ENCODE measurements around the gene STK38.

The STK38 gene

DNA sequence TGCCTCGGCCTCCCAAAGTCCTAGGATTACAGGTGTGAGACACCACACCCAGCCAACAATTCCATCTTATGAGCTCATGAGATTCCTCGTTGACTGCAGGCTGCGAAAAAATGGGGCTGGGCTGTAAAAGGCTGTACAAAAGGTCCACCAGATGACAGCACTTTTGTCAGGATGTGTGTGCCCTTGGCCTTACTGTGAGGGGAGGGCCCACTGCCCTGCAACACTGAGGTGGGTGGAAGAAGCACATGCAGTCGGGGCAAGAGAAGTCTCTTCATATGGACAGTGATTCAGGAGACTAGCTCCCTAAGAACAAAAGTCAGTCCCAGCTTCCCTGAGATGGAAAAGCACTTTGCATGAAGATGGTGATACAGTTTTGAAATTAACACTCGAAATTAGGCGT, 54.0 kb downstream of the STK38 start:
- Histone ChIP-seq H3K4me1 (ENCODE audit: control extremely low read depth in 1 of 4, control insufficient read depth in 4 of 4, insufficient read depth in 4 of 4, low read length in 3 of 4) (peaks cover 0 to 16% (median 2%) of the 10 kb centered on the region in 4 experiments), H3K9me3 (ENCODE audit: control extremely low read depth in 1 of 5, control insufficient read depth in 4 of 5, insufficient read depth in 2 of 5, low read depth in 1 of 5, low read length in 4 of 5) (no peaks in the 10 kb centered on the region), H3K36me3 (ENCODE audit: control insufficient read depth in 4 of 4, insufficient read depth in 4 of 4, low read length in 3 of 4) (peaks cover 17 to 73% (median 49%) of the 10 kb centered on the region in 4 experiments), H3K27ac (ENCODE audit: insufficient read depth in 1 of 2, low read depth in 1 of 2, low read length in 2 of 2, poor library complexity in 1 of 2, severe bottlenecking in 2 of 2) (no peak overlapping the region), H3K4me3 (ENCODE audit: control insufficient read depth in 1 of 7, extremely low read depth in 1 of 7, insufficient read depth in 4 of 7, low read depth in 2 of 7, low read length in 6 of 7) (no peak overlapping the region), H3K27me3 (replicated peaks in 2 of 5; ENCODE audit: control insufficient read depth in 4 of 5, insufficient read depth in 5 of 5, low read length in 4 of 5) (no peaks in the 10 kb centered on the region)
- ChIA-PET CTCF (interaction anchor here (0.9 kb wide), 1 partner anchor 30 kb away, joined by 6 read pairs; no protein-coding TSS in a partner anchor), POLR2A (no interaction called here)
- no peak for DNase-seq
- 100% methylated on average over 2 of the region's 6 CpGs for WGBS (ENCODE audit: insufficient coverage)

DNA sequence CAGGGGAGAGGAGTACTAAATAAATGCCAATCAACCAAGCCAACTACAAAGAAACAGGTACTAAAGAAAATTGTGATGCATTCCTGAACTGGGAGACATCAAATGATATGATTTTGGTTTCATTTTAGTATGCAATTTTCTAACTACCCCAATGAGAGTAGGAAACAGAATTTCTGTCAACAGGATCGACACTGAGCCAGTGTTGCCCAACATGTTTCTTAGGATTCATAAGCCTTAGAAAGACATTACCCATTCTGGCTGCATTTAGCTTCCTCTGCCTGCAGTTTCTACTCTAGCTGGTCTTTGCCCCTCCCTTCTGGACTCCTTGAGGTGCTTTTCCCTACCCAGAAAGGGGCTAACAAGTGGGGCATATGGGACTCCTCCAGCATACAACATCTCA, 54.7 kb downstream of the STK38 start:
- Histone ChIP-seq H3K36me3 (ENCODE audit: control insufficient read depth in 4 of 4, insufficient read depth in 4 of 4, low read length in 3 of 4) (peaks cover 20 to 73% (median 48%) of the 10 kb centered on the region in 4 experiments), H3K27me3 (replicated peaks in 2 of 5; ENCODE audit: control insufficient read depth in 4 of 5, insufficient read depth in 5 of 5, low read length in 4 of 5) (no peaks in the 10 kb centered on the region), H3K9me3 (ENCODE audit: control extremely low read depth in 1 of 5, control insufficient read depth in 4 of 5, insufficient read depth in 2 of 5, low read depth in 1 of 5, low read length in 4 of 5) (no peaks in the 10 kb centered on the region), H3K27ac (ENCODE audit: insufficient read depth in 1 of 2, low read depth in 1 of 2, low read length in 2 of 2, poor library complexity in 1 of 2, severe bottlenecking in 2 of 2) (no peak overlapping the region), H3K4me1 (ENCODE audit: control extremely low read depth in 1 of 4, control insufficient read depth in 4 of 4, insufficient read depth in 4 of 4, low read length in 3 of 4) (peaks cover 0 to 16% (median 2%) of the 10 kb centered on the region in 4 experiments), H3K4me3 (ENCODE audit: control insufficient read depth in 1 of 7, extremely low read depth in 1 of 7, insufficient read depth in 4 of 7, low read depth in 2 of 7, low read length in 6 of 7) (no peak overlapping the region)
- DNase-seq: no peak
- CTCF ChIA-PET: interaction anchor here (0.9 kb wide), 1 partner anchor 30 kb away, joined by 6 read pairs; no protein-coding TSS in a partner anchor
- POLR2A ChIA-PET: no interaction called here
- WGBS (ENCODE audit: insufficient coverage): no CpG with 5 or more reads among the region's 1 CpG

DNA sequence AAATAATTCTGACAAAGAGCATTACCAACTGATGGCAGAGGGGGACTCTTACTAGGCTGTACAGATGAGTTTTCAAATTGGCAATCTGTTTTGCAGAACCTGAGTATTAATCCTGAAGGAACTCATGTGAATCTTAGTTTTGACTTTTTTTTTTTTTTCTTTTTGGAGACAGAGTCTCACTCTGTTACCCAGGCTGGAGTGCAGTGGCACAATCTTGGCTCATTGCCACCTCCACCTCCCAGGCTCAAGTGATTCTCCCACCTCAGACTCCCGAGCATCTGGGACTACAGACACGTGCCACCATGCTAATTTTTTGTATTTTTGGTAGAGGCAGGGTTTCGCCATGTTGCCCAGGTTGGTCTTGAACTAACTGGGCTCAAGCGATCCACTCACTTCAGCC, 55.2 kb downstream of the STK38 start:
- ChIA-PET CTCF (no interaction called here), POLR2A (no interaction called here)
- no peaks in the 10 kb centered on the region for H3K27me3 ChIP-seq (replicated peaks in 2 of 5; ENCODE audit: control insufficient read depth in 4 of 5, insufficient read depth in 5 of 5, low read length in 4 of 5)

DNA sequence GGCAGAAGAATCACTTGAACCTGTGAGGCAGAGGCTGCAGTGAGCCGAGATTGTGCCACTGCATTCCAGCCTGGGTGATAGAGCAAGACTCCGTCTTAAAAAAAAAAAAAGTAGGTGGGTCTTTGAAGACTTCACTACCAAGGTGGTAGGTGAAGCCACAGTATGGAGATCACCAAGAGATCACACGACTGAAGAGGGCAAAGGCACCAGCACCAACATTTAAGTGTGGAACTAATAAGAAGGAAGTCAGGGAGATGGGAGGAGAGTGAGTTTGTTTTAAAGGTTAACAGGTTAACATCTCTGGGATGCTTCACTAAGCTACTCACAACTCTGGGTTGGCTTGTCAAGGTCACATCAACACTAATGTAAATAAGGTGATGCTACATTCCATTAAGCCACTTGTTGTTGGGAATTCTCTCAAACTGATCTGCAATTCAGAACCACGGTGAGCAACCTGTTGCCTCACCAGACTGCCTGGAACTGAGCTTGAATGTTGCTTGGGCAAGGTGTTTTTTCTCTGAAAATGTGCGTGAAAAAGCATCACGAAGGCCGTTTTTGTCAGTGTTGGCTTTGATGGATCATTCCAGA, 55.8 kb downstream of the STK38 start:
- POLR2A ChIA-PET: no interaction called here
- Histone ChIP-seq H3K4me1 (ENCODE audit: control extremely low read depth in 1 of 4, control insufficient read depth in 4 of 4, insufficient read depth in 4 of 4, low read length in 3 of 4) (peaks cover 0 to 16% (median 2%) of the 10 kb centered on the region in 4 experiments), H3K36me3 (ENCODE audit: control insufficient read depth in 4 of 4, insufficient read depth in 4 of 4, low read length in 3 of 4) (peaks cover 18 to 73% (median 48%) of the 10 kb centered on the region in 4 experiments), H3K9me3 (ENCODE audit: control extremely low read depth in 1 of 5, control insufficient read depth in 4 of 5, insufficient read depth in 2 of 5, low read depth in 1 of 5, low read length in 4 of 5) (no peaks in the 10 kb centered on the region), H3K4me3 (ENCODE audit: control insufficient read depth in 1 of 7, extremely low read depth in 1 of 7, insufficient read depth in 4 of 7, low read depth in 2 of 7, low read length in 6 of 7) (no peak overlapping the region), H3K27ac (ENCODE audit: insufficient read depth in 1 of 2, low read depth in 1 of 2, low read length in 2 of 2, poor library complexity in 1 of 2, severe bottlenecking in 2 of 2) (no peak overlapping the region), H3K27me3 (replicated peaks in 2 of 5; ENCODE audit: control insufficient read depth in 4 of 5, insufficient read depth in 5 of 5, low read length in 4 of 5) (no peaks in the 10 kb centered on the region)
- DNase-seq: no peak
- WGBS (ENCODE audit: insufficient coverage): 96% methylated on average over 5 of the region's 7 CpGs
- CTCF ChIA-PET: no interaction called here

More for the DNA sequence above, 55.2 kb downstream of the STK38 start:
- H3K36me3 ChIP-seq (ENCODE audit: control insufficient read depth in 4 of 4, insufficient read depth in 4 of 4, low read length in 3 of 4): peaks cover 18 to 73% (median 47%) of the 10 kb centered on the region in 4 experiments
- no peak overlapping the region for H3K27ac ChIP-seq (ENCODE audit: insufficient read depth in 1 of 2, low read depth in 1 of 2, low read length in 2 of 2, poor library complexity in 1 of 2, severe bottlenecking in 2 of 2)
- no peak for DNase-seq
- 100% methylated on average over 4 of the region's 4 CpGs for WGBS (ENCODE audit: insufficient coverage)
- no peak overlapping the region for H3K4me3 ChIP-seq (ENCODE audit: control insufficient read depth in 1 of 7, extremely low read depth in 1 of 7, insufficient read depth in 4 of 7, low read depth in 2 of 7, low read length in 6 of 7)
- H3K9me3 ChIP-seq (ENCODE audit: control extremely low read depth in 1 of 5, control insufficient read depth in 4 of 5, insufficient read depth in 2 of 5, low read depth in 1 of 5, low read length in 4 of 5): no peaks in the 10 kb centered on the region
- peaks cover 0 to 16% (median 2%) of the 10 kb centered on the region in 4 experiments for H3K4me1 ChIP-seq (ENCODE audit: control extremely low read depth in 1 of 4, control insufficient read depth in 4 of 4, insufficient read depth in 4 of 4, low read length in 3 of 4)

DNA sequence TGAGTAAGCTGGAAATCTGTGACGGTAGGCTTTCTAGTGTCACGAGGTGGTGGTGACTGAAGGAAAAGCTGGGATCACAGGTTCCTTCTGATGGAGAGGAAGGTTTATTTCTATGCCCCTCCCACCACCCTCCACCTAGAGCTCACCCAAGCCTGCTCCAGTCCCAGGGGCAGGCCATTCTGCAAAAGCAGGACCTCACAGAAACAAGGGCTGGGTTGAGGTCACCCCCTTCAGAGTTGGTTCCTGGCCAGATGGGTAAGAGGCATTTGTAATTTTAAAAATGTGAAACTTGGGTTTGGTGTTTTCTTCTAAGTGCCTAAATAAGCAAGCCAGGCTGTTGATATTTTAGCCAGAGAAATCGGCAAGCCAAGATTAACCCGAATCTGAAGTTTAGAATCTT, 57.9 kb downstream of the STK38 start:
- Histone ChIP-seq H3K27ac (ENCODE audit: insufficient read depth in 1 of 2, low read depth in 1 of 2, low read length in 2 of 2, poor library complexity in 1 of 2, severe bottlenecking in 2 of 2) (no peak overlapping the region), H3K27me3 (replicated peaks in 2 of 5; ENCODE audit: control insufficient read depth in 4 of 5, insufficient read depth in 5 of 5, low read length in 4 of 5) (no peaks in the 10 kb centered on the region), H3K4me1 (ENCODE audit: control extremely low read depth in 1 of 4, control insufficient read depth in 4 of 4, insufficient read depth in 4 of 4, low read length in 3 of 4) (peaks cover 0 to 13% (median 2%) of the 10 kb centered on the region in 4 experiments), H3K4me3 (ENCODE audit: control insufficient read depth in 1 of 7, extremely low read depth in 1 of 7, insufficient read depth in 4 of 7, low read depth in 2 of 7, low read length in 6 of 7) (no peak overlapping the region), H3K36me3 (ENCODE audit: control insufficient read depth in 4 of 4, insufficient read depth in 4 of 4, low read length in 3 of 4) (peaks cover 16 to 70% (median 45%) of the 10 kb centered on the region in 4 experiments), H3K9me3 (ENCODE audit: control extremely low read depth in 1 of 5, control insufficient read depth in 4 of 5, insufficient read depth in 2 of 5, low read depth in 1 of 5, low read length in 4 of 5) (no peaks in the 10 kb centered on the region)
- 95% methylated on average over 2 of the region's 4 CpGs for WGBS (ENCODE audit: insufficient coverage)
- ChIA-PET CTCF (interaction anchor here (1.4 kb wide), 1 partner anchor 30 kb away, joined by 4 read pairs; no protein-coding TSS in a partner anchor), POLR2A (interaction anchor here (1.2 kb wide), 1 partner anchor 8 kb away, joined by 5 read pairs; no protein-coding TSS in a partner anchor)
- no peak for DNase-seq

DNA sequence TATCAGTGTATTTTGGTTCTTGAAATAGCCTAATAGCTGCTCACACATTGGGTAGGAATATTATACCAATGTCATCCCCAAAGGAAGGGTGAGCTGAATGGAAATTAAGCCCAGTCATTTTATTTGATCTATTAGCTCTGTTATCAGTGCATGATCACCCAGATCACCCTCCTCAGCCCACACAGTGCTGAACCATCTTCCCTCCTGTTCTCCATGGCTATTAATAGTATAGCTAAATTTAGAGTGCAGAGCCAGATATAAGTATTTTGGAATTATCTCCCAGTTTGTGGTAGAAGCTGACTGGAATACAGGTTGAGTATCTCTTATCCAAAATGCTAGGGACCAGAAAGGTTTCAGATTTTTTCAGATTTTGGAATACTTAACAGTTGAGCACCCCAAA, 59.1 kb downstream of the STK38 start:
- no peak overlapping the region for H3K27ac ChIP-seq (ENCODE audit: insufficient read depth in 1 of 2, low read depth in 1 of 2, low read length in 2 of 2, poor library complexity in 1 of 2, severe bottlenecking in 2 of 2)
- ChIA-PET CTCF (interaction anchor here (1.0 to 2.0 kb wide), 3 partner anchors 10 to 31 kb away, joined by 4 to 5 read pairs (median 4); no protein-coding TSS in a partner anchor), POLR2A (interaction anchor here (0.6 kb wide), 1 partner anchor 12 kb away, joined by 4 read pairs; no protein-coding TSS in a partner anchor)
- no peaks in the 10 kb centered on the region for H3K27me3 ChIP-seq (replicated peaks in 2 of 5; ENCODE audit: control insufficient read depth in 4 of 5, insufficient read depth in 5 of 5, low read length in 4 of 5)
- no peak for DNase-seq
- H3K36me3 ChIP-seq (ENCODE audit: control insufficient read depth in 4 of 4, insufficient read depth in 4 of 4, low read length in 3 of 4): peaks cover 13 to 63% (median 43%) of the 10 kb centered on the region in 4 experiments
- peaks cover 0 to 2% (median 0%) of the 10 kb centered on the region in 4 experiments for H3K4me1 ChIP-seq (ENCODE audit: control extremely low read depth in 1 of 4, control insufficient read depth in 4 of 4, insufficient read depth in 4 of 4, low read length in 3 of 4)
- no peaks in the 10 kb centered on the region for H3K9me3 ChIP-seq (ENCODE audit: control extremely low read depth in 1 of 5, control insufficient read depth in 4 of 5, insufficient read depth in 2 of 5, low read depth in 1 of 5, low read length in 4 of 5)
- no peak overlapping the region for H3K4me3 ChIP-seq (ENCODE audit: control insufficient read depth in 1 of 7, extremely low read depth in 1 of 7, insufficient read depth in 4 of 7, low read depth in 2 of 7, low read length in 6 of 7)

DNA sequence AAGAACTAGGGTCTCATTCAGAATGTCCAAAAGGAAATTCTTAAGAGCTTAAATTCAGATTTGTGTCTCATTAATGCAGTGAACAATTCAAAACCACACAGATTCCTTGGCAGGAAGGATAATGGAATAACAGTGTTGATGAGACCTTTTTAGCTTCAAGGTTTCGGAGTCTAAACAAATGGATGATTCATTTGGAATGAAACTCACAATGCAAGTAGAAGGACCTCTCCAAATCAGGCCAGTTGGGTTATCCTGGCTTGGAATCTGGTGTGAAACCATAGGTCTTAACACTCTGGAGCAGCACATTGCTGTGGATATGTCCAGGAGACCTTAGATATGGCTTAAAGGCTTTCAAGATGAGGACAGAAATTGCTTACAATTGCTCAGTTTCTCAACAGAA, 59.6 kb downstream of the STK38 start:
- WGBS (ENCODE audit: insufficient coverage): 100% methylated on average over 1 of the region's 1 CpG
- Histone ChIP-seq H3K4me1 (ENCODE audit: control extremely low read depth in 1 of 4, control insufficient read depth in 4 of 4, insufficient read depth in 4 of 4, low read length in 3 of 4) (no peaks in the 10 kb centered on the region), H3K27ac (ENCODE audit: insufficient read depth in 1 of 2, low read depth in 1 of 2, low read length in 2 of 2, poor library complexity in 1 of 2, severe bottlenecking in 2 of 2) (no peak overlapping the region), H3K27me3 (replicated peaks in 2 of 5; ENCODE audit: control insufficient read depth in 4 of 5, insufficient read depth in 5 of 5, low read length in 4 of 5) (no peaks in the 10 kb centered on the region), H3K9me3 (ENCODE audit: control extremely low read depth in 1 of 5, control insufficient read depth in 4 of 5, insufficient read depth in 2 of 5, low read depth in 1 of 5, low read length in 4 of 5) (no peaks in the 10 kb centered on the region), H3K4me3 (ENCODE audit: control insufficient read depth in 1 of 7, extremely low read depth in 1 of 7, insufficient read depth in 4 of 7, low read depth in 2 of 7, low read length in 6 of 7) (no peak overlapping the region), H3K36me3 (ENCODE audit: control insufficient read depth in 4 of 4, insufficient read depth in 4 of 4, low read length in 3 of 4) (peaks cover 13 to 62% (median 43%) of the 10 kb centered on the region in 4 experiments)
- DNase-seq: no peak
- CTCF ChIA-PET: interaction anchor here (0.8 to 2.0 kb wide), 3 partner anchors 9 to 31 kb away, joined by 3 to 5 read pairs (median 3); no protein-coding TSS in a partner anchor
- POLR2A ChIA-PET: no interaction called here

Measured in common myeloid progenitor, CD34-positive (primary cell).